SK-N-SH (cell line): Measurements from ENCODE around the gene GBX1. TPM values are rescaled to one million over a fixed set of nuclear protein-coding genes. Genes with fewer than 3 reads are reported as not detected.

Experiments used
- CTCF ChIA-PET: fragments of 300-600, 350-600 bp; formaldehyde crosslinking; extraction: SDS; loops from one replicate; lab custom pipeline; 2021; lab: Yijun Ruan, JAX
- POLR2A ChIA-PET: fragments of 350-600 bp; sonication (Branson Sonifier 250); formaldehyde crosslinking; extraction: SDS; loops from one replicate; lab custom pipeline; 2020; ENCODE audit warnings: antibody characterized with exemption, inconsistent platforms; lab: Yijun Ruan, JAX
- DNase-seq: peaks from one replicate; pipeline ENCODE4 v3.0.0; 2012
- H2AFZ ChIP-seq: fragments of 200-600 bp; sonication (generic); 2 replicates; pipeline ENCODE4 v1.8.1; 2016; ENCODE audit warnings: antibody characterized with exemption, mild to moderate bottlenecking, low read depth
- H3F3A ChIP-seq: fragments of 200-600 bp; sonication (generic); replicated peaks from 2 replicates; pipeline ENCODE3; 2016; ENCODE audit warnings: antibody characterized with exemption, mild to moderate bottlenecking; ENCODE audit not compliant: insufficient read depth
- H3K27ac ChIP-seq, 2 experiments: fragments of 200-500 bp in 1 of 2; fragments of 200-600 bp in 1 of 2; sonication (Bioruptor generic) in 1 of 2; sonication (generic), shearing (Covaris generic) in 1 of 2; 2 replicates each; pipeline versions ENCODE4 v1.5.1 to v1.6.1; 2014 to 2016; ENCODE audit warnings: low read depth in 2 of 2, inconsistent platforms in 1 of 2, low read length in 1 of 2, mild to moderate bottlenecking in 1 of 2, mixed read lengths in 1 of 2
- H3K27me3 ChIP-seq: fragments of 200-600 bp; sonication (generic), shearing (Covaris generic); 2 replicates; pipeline ENCODE4 v1.6.1; 2016; ENCODE audit warnings: mixed run types; ENCODE audit not compliant: insufficient read depth
- H3K36me3 ChIP-seq, 2 experiments: fragments of 200-500 bp in 1 of 2; fragments of 200-600 bp in 1 of 2; sonication (Bioruptor generic) in 1 of 2; sonication (generic) in 1 of 2; replicated peaks in 1 of 2; 2 replicates each; pipeline versions ENCODE3 to v1.5.1; 2014 to 2016; ENCODE audit warnings: low read length in 1 of 2, mild to moderate bottlenecking in 1 of 2; ENCODE audit not compliant: insufficient read depth in 2 of 2, control insufficient read depth in 1 of 2
- H3K4me1 ChIP-seq, 2 experiments: fragments of 200-500 bp in 1 of 2; fragments of 200-600 bp in 1 of 2; sonication (Bioruptor generic) in 1 of 2; sonication (generic), shearing (Covaris generic) in 1 of 2; 2 replicates each; pipeline versions ENCODE4 v1.5.1 to v1.6.1; 2014 to 2016; ENCODE audit warnings: low read depth in 1 of 2, low read length in 1 of 2, mixed run types in 1 of 2; ENCODE audit not compliant: insufficient read depth in 2 of 2, control insufficient read depth in 1 of 2
- H3K4me2 ChIP-seq: fragments of 200-600 bp; sonication (generic), shearing (Covaris generic); 2 replicates; pipeline ENCODE4 v1.6.1; 2017; ENCODE audit warnings: mixed run types
- H3K4me3 ChIP-seq, 2 experiments: fragments of 200-500 bp in 1 of 2; fragments of 200-600 bp in 1 of 2; sonication (Bioruptor generic) in 1 of 2; sonication (generic), shearing (Covaris generic) in 1 of 2; 2 replicates each; pipeline versions ENCODE4 v1.5.1 to v1.8.1; 2014 to 2016; ENCODE audit warnings: low read depth in 2 of 2, inconsistent platforms in 1 of 2, low read length in 1 of 2, mild to moderate bottlenecking in 1 of 2, mixed read lengths in 1 of 2, moderate library complexity in 1 of 2
- H3K79me2 ChIP-seq: fragments of 200-600 bp; sonication (generic); 2 replicates; pipeline ENCODE4 v1.8.1; 2017; ENCODE audit warnings: mild to moderate bottlenecking; ENCODE audit not compliant: insufficient read depth
- H3K9ac ChIP-seq: fragments of 200-600 bp; sonication (generic); 2 replicates; pipeline ENCODE4 v1.6.1; 2017; ENCODE audit warnings: mixed run types
- H3K9me2 ChIP-seq: fragments of 200-600 bp; sonication (generic); 2 replicates; pipeline ENCODE4 v1.6.1; 2017; ENCODE audit warnings: mixed run types
- H3K9me3 ChIP-seq: fragments of 200-600 bp; sonication (generic); 2 replicates; pipeline ENCODE4 v1.6.1; 2017; ENCODE audit warnings: mixed run types, mild to moderate bottlenecking, moderate library complexity
- H4K20me1 ChIP-seq: fragments of 200-600 bp; sonication (generic); 2 replicates; pipeline ENCODE4 v1.6.1; 2017; ENCODE audit warnings: mild to moderate bottlenecking, mixed run types; ENCODE audit not compliant: insufficient read depth
- CHD2 ChIP-seq: fragments of 150-350 bp; IDR thresholded peaks from 2 replicates; pipeline ENCODE4 v1.6.1; 2018; ENCODE audit warnings: low read length; ENCODE audit not compliant: partially characterized antibody
- EP300 ChIP-seq, 2 experiments: IDR thresholded peaks; 2 replicates each; pipeline versions ENCODE4 v1.4.0 to v1.6.1; 2012; ENCODE audit warnings: borderline replicate concordance in 1 of 2, low read depth in 1 of 2, low read length in 1 of 2
- FOXJ3 ChIP-seq: sonication (generic); formaldehyde crosslinking; IDR thresholded peaks from 2 replicates; pipeline ENCODE4 v1.5.1; 2020; ENCODE audit warnings: mild to moderate bottlenecking, missing genetic modification reagents
- FOXM1 ChIP-seq: IDR thresholded peaks from 2 replicates; pipeline ENCODE4 v1.4.0; 2012; ENCODE audit warnings: low read depth, mild to moderate bottlenecking
- GABPA ChIP-seq: IDR thresholded peaks from 2 replicates; pipeline ENCODE4 v1.4.0; 2012; ENCODE audit warnings: low read depth, mild to moderate bottlenecking
- IRF3 ChIP-seq: fragments of 150-350 bp; IDR thresholded peaks from 2 replicates; pipeline ENCODE4 v1.6.1; 2016; ENCODE audit warnings: mild to moderate bottlenecking, low read depth, low read length
- MEF2A ChIP-seq: IDR thresholded peaks from 2 replicates; pipeline ENCODE4 v1.4.0; 2012; ENCODE audit warnings: low read depth, borderline replicate concordance
- MXI1 ChIP-seq: IDR thresholded peaks from 2 replicates; pipeline ENCODE4 v1.6.1; 2012; ENCODE audit warnings: mild to moderate bottlenecking, low read depth, low read length, improper control_type of control experiment
- NFIC ChIP-seq: IDR thresholded peaks from 2 replicates; pipeline ENCODE4 v1.4.0; 2012; ENCODE audit warnings: borderline replicate concordance
- NRF1 ChIP-seq: IDR thresholded peaks from 2 replicates; pipeline ENCODE4 v1.6.1; 2012; ENCODE audit warnings: low read depth, mild to moderate bottlenecking, low read length
- POLR2AphosphoS5 ChIP-seq: IDR thresholded peaks from 2 replicates; pipeline ENCODE4 v1.6.1; 2012; ENCODE audit warnings: low read depth, low read length
- RAD21 ChIP-seq: IDR thresholded peaks from 2 replicates; pipeline ENCODE4 v1.6.1; 2012; ENCODE audit warnings: mild to moderate bottlenecking, low read length
- RCOR1 ChIP-seq: fragments of 150-350 bp; IDR thresholded peaks from 2 replicates; pipeline ENCODE4 v1.6.1; 2017; ENCODE audit warnings: antibody characterized with exemption, low read length
- SIN3A ChIP-seq: IDR thresholded peaks from 2 replicates; pipeline ENCODE4 v1.6.1; 2012; ENCODE audit warnings: low read depth, mild to moderate bottlenecking, low read length, moderate library complexity, borderline replicate concordance
- SMC3 ChIP-seq: IDR thresholded peaks from 2 replicates; pipeline ENCODE4 v1.6.1; 2012; ENCODE audit warnings: low read depth, low read length, improper control_type of control experiment
- TCF12 ChIP-seq: IDR thresholded peaks from 2 replicates; pipeline ENCODE4 v1.4.0; 2012
- TEAD4 ChIP-seq: IDR thresholded peaks from 2 replicates; pipeline ENCODE4 v1.4.0; 2012; ENCODE audit warnings: mild to moderate bottlenecking, borderline replicate concordance; ENCODE audit not compliant: insufficient read depth
- WGBS: methylation state at CpG from one replicate; pipeline ENCODE4 v1.1.6; 2017; ENCODE audit warnings: low lambda C conversion rate; 5-methylcytosine and 5-hydroxymethylcytosine counted together
- polyA plus RNA-seq, 3 experiments: library from polyadenylated mRNA; depleted of rRNA; stranded (reverse); fragments of >200 nt; gene quantifications; 2 replicates each; pipeline ENCODE4 v1.2.3, GENCODE V29; 2012
- TF ChIP-seq, protein P1 (sequence below): IDR thresholded peaks from 2 replicates; pipeline ENCODE4 v1.4.0; 2012; ENCODE audit warnings: low read depth, borderline replicate concordance
- TF ChIP-seq, protein P2 (sequence below): fragments of 150-350 bp; IDR thresholded peaks from 2 replicates; pipeline ENCODE4 v1.6.1; 2017; ENCODE audit warnings: antibody characterized with exemption, low read length, low read depth, borderline replicate concordance

Gene GBX1
- polyA plus RNA-seq, 1 of the 3 experiments (the other 2 are of a cell fraction): not detected

- no peak for TF ChIP-seq TCF12
- no peak for TF ChIP-seq EP300 (IDR thresholded peaks at IDR 0.05; ENCODE audit: borderline replicate concordance in 1 of 2, low read depth in 1 of 2, low read length in 1 of 2)
- TF ChIP-seq, protein P1, sequence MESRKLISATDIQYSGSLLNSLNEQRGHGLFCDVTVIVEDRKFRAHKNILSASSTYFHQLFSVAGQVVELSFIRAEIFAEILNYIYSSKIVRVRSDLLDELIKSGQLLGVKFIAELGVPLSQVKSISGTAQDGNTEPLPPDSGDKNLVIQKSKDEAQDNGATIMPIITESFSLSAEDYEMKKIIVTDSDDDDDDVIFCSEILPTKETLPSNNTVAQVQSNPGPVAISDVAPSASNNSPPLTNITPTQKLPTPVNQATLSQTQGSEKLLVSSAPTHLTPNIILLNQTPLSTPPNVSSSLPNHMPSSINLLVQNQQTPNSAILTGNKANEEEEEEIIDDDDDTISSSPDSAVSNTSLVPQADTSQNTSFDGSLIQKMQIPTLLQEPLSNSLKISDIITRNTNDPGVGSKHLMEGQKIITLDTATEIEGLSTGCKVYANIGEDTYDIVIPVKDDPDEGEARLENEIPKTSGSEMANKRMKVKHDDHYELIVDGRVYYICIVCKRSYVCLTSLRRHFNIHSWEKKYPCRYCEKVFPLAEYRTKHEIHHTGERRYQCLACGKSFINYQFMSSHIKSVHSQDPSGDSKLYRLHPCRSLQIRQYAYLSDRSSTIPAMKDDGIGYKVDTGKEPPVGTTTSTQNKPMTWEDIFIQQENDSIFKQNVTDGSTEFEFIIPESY: no peak
- no peak for TF ChIP-seq TEAD4
- TF ChIP-seq SMC3: no peak
- no peak for TF ChIP-seq MEF2A
- TF ChIP-seq RCOR1: no peak
- TF ChIP-seq POLR2AphosphoS5: no peak
- no peak for TF ChIP-seq GABPA
- no peak for TF ChIP-seq RAD21
- no peak for TF ChIP-seq CHD2
- TF ChIP-seq FOXJ3 (CRISPR knock-in tag): no peak
- POLR2A ChIA-PET: interaction anchor here (0.9 to 1.1 kb wide), 2 partner anchors 11 to 31 kb away, joined by 3 read pairs; no protein-coding TSS in a partner anchor
- H2AFZ ChIP-seq: no peak overlapping the region
These were observed 45.1 kb upstream of the GBX1 start for GRCh38 chr7:151212626-151213025.

GRCh38 chr7:151211155-151211772 lies 43.8 kb upstream of the GBX1 start:
- H3F3A ChIP-seq: no peaks in the 10 kb centered on the region
- no peaks in the 10 kb centered on the region for H3K9me2 ChIP-seq
- H3K27ac ChIP-seq: no peak overlapping the region
- no peaks in the 10 kb centered on the region for H3K9me3 ChIP-seq
- WGBS: 87% methylated on average over 3 of the region's 3 CpGs
- no peaks in the 10 kb centered on the region for H3K79me2 ChIP-seq
- H3K4me2 ChIP-seq: no peak overlapping the region
- CTCF ChIA-PET: interaction anchor here (0.8 to 2.2 kb wide), 5 partner anchors 12 to 87 kb away, joined by 3 to 6 read pairs (median 3); no protein-coding TSS in a partner anchor
- no peak overlapping the region for H3K4me3 ChIP-seq
- H3K27me3 ChIP-seq: peaks cover 6% of the 10 kb centered on the region; the same call in 1 of the 2 replicates
- H3K9ac ChIP-seq: no peak overlapping the region
- POLR2A ChIA-PET: interaction anchor here (1.5 kb wide), 1 partner anchor 16 kb away, joined by 5 read pairs; the partner anchor contains the start of gene ABCF2
- H3K36me3 ChIP-seq: peaks cover 25 to 36% of the 10 kb centered on the region in 2 experiments
- TF ChIP-seq, protein P2, sequence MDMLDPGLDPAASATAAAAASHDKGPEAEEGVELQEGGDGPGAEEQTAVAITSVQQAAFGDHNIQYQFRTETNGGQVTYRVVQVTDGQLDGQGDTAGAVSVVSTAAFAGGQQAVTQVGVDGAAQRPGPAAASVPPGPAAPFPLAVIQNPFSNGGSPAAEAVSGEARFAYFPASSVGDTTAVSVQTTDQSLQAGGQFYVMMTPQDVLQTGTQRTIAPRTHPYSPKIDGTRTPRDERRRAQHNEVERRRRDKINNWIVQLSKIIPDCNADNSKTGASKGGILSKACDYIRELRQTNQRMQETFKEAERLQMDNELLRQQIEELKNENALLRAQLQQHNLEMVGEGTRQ: no peak
- TF ChIP-seq RAD21 (no peak), NRF1 (no peak), CHD2 (no peak), NFIC (no peak), IRF3 (no peak), MXI1 (no peak), FOXM1 (no peak), SIN3A (no peak), RCOR1 (no peak)
- TF ChIP-seq, all 33 proteins: peak for 0
- no peak for DNase-seq
- Histone ChIP-seq H2AFZ (no peak overlapping the region), H3K4me1 (no peaks in the 10 kb centered on the region), H4K20me1 (0 out of 2 replicates have a peak, but pooled peaks cover 9% of the 10 kb centered on the region)

More at GRCh38 chr7:151212626-151213025, 45.1 kb upstream of the GBX1 start:
- H3K4me2 ChIP-seq: no peak overlapping the region
- H3K9ac ChIP-seq: no peak overlapping the region
- H3F3A ChIP-seq: no peaks in the 10 kb centered on the region
- peaks cover 33 to 46% of the 10 kb centered on the region in 2 experiments for H3K36me3 ChIP-seq
- 0 out of 2 replicates have a peak, but pooled peaks cover 9% of the 10 kb centered on the region for H4K20me1 ChIP-seq
- 0 out of 2 replicates have a peak, but pooled peaks cover under 1% of the 10 kb centered on the region for H3K27me3 ChIP-seq
- CTCF ChIA-PET: interaction anchor here (0.7 to 2.6 kb wide), 6 partner anchors 11 to 92 kb away, joined by 3 to 11 read pairs (median 6); partner anchors contain the start of genes ABCF2 and ASB10
- no peaks in the 10 kb centered on the region for H3K79me2 ChIP-seq
- DNase-seq: no peak
- H3K27ac ChIP-seq: no peak overlapping the region
- no peak overlapping the region for H3K4me3 ChIP-seq
- WGBS: 91% methylated on average over 5 of the region's 5 CpGs
- no peaks in the 10 kb centered on the region for H3K4me1 ChIP-seq
- H3K9me2 ChIP-seq: no peaks in the 10 kb centered on the region
- H3K9me3 ChIP-seq: no peaks in the 10 kb centered on the region
